ENCODE data around the gene NLGN1.

NLGN1 gene

GRCh38 chr3:173599673-173600072 lies 202.1 kb downstream of the NLGN1 start:
- Mint-ChIP-seq H3K4me1 (ENCODE audit: low read depth) (no peaks in the 10 kb centered on the region), H3K36me3 (ENCODE audit: low read depth) (no peaks in the 10 kb centered on the region), H3K27me3 (ENCODE audit: low read depth) (no peaks in the 10 kb centered on the region), H3K27ac (no peak overlapping the region), H3K4me3 (no peak overlapping the region), H3K9me3 (no peaks in the 10 kb centered on the region)
- DNase-seq (ENCODE audit: low spot score): no peak

- no peak for DNase-seq (ENCODE audit: low spot score)
- no peaks in the 10 kb centered on the region for H3K36me3 Mint-ChIP-seq (ENCODE audit: low read depth)
- H3K4me3 Mint-ChIP-seq: no peak overlapping the region
- no peaks in the 10 kb centered on the region for H3K9me3 Mint-ChIP-seq
- H3K27me3 Mint-ChIP-seq (ENCODE audit: low read depth): no peaks in the 10 kb centered on the region
- no peaks in the 10 kb centered on the region for H3K4me1 Mint-ChIP-seq (ENCODE audit: low read depth)
- H3K27ac Mint-ChIP-seq: no peak overlapping the region
These were observed 217.0 kb downstream of the NLGN1 start for GRCh38 chr3:173614522-173614921.

GRCh38 chr3:173615661-173616060 lies 218.1 kb downstream of the NLGN1 start:
- H3K4me3 Mint-ChIP-seq: no peak overlapping the region
- H3K27me3 Mint-ChIP-seq (ENCODE audit: low read depth): no peaks in the 10 kb centered on the region
- H3K36me3 Mint-ChIP-seq (ENCODE audit: low read depth): no peaks in the 10 kb centered on the region
- no peak overlapping the region for H3K27ac Mint-ChIP-seq
- no peaks in the 10 kb centered on the region for H3K9me3 Mint-ChIP-seq
- DNase-seq (ENCODE audit: low spot score): no peak
- no peaks in the 10 kb centered on the region for H3K4me1 Mint-ChIP-seq (ENCODE audit: low read depth)

- no peaks in the 10 kb centered on the region for H3K27me3 Mint-ChIP-seq (ENCODE audit: low read depth)
- DNase-seq (ENCODE audit: low spot score): no peak
- no peaks in the 10 kb centered on the region for H3K9me3 Mint-ChIP-seq
- no peak overlapping the region for H3K4me3 Mint-ChIP-seq
- no peak overlapping the region for H3K27ac Mint-ChIP-seq
- no peaks in the 10 kb centered on the region for H3K36me3 Mint-ChIP-seq (ENCODE audit: low read depth)
- H3K4me1 Mint-ChIP-seq (ENCODE audit: low read depth): no peaks in the 10 kb centered on the region
These were observed 219.9 kb downstream of the NLGN1 start for GRCh38 chr3:173617490-173617889.

- DNase-seq (ENCODE audit: low spot score): no peak
- no peak overlapping the region for H3K27ac Mint-ChIP-seq
- H3K4me3 Mint-ChIP-seq: no peak overlapping the region
- no peaks in the 10 kb centered on the region for H3K27me3 Mint-ChIP-seq (ENCODE audit: low read depth)
- no peaks in the 10 kb centered on the region for H3K36me3 Mint-ChIP-seq (ENCODE audit: low read depth)
- no peaks in the 10 kb centered on the region for H3K9me3 Mint-ChIP-seq
- no peaks in the 10 kb centered on the region for H3K4me1 Mint-ChIP-seq (ENCODE audit: low read depth)
These were observed 220.6 kb downstream of the NLGN1 start for GRCh38 chr3:173618148-173618547.

GRCh38 chr3:173618703-173619102 lies 221.2 kb downstream of the NLGN1 start:
- Mint-ChIP-seq H3K9me3 (no peaks in the 10 kb centered on the region), H3K4me3 (no peak overlapping the region), H3K27me3 (ENCODE audit: low read depth) (no peaks in the 10 kb centered on the region), H3K27ac (no peak overlapping the region), H3K36me3 (ENCODE audit: low read depth) (no peaks in the 10 kb centered on the region), H3K4me1 (ENCODE audit: low read depth) (no peaks in the 10 kb centered on the region)
- no peak for DNase-seq (ENCODE audit: low spot score)

GRCh38 chr3:173622166-173622565 lies 224.6 kb downstream of the NLGN1 start:
- no peak for DNase-seq (ENCODE audit: low spot score)
- H3K27ac Mint-ChIP-seq: no peak overlapping the region
- H3K27me3 Mint-ChIP-seq (ENCODE audit: low read depth): no peaks in the 10 kb centered on the region
- no peak overlapping the region for H3K4me3 Mint-ChIP-seq
- no peaks in the 10 kb centered on the region for H3K9me3 Mint-ChIP-seq
- no peaks in the 10 kb centered on the region for H3K36me3 Mint-ChIP-seq (ENCODE audit: low read depth)
- H3K4me1 Mint-ChIP-seq (ENCODE audit: low read depth): no peaks in the 10 kb centered on the region

GRCh38 chr3:173624086-173624485 lies 226.5 kb downstream of the NLGN1 start:
- no peaks in the 10 kb centered on the region for H3K9me3 Mint-ChIP-seq
- no peak for DNase-seq (ENCODE audit: low spot score)
- H3K27ac Mint-ChIP-seq: no peak overlapping the region
- H3K4me1 Mint-ChIP-seq (ENCODE audit: low read depth): no peaks in the 10 kb centered on the region
- no peak overlapping the region for H3K4me3 Mint-ChIP-seq
- H3K27me3 Mint-ChIP-seq (ENCODE audit: low read depth): no peaks in the 10 kb centered on the region
- no peaks in the 10 kb centered on the region for H3K36me3 Mint-ChIP-seq (ENCODE audit: low read depth)

- H3K4me1 Mint-ChIP-seq (ENCODE audit: low read depth): no peaks in the 10 kb centered on the region
- DNase-seq (ENCODE audit: low spot score): no peak
- H3K27ac Mint-ChIP-seq: no peak overlapping the region
- H3K9me3 Mint-ChIP-seq: no peaks in the 10 kb centered on the region
- no peaks in the 10 kb centered on the region for H3K36me3 Mint-ChIP-seq (ENCODE audit: low read depth)
- no peaks in the 10 kb centered on the region for H3K27me3 Mint-ChIP-seq (ENCODE audit: low read depth)
- no peak overlapping the region for H3K4me3 Mint-ChIP-seq
These were observed 233.3 kb downstream of the NLGN1 start for GRCh38 chr3:173630849-173631248.

- no peak for DNase-seq (ENCODE audit: low spot score)
- no peak overlapping the region for H3K4me3 Mint-ChIP-seq
- no peaks in the 10 kb centered on the region for H3K36me3 Mint-ChIP-seq (ENCODE audit: low read depth)
- H3K4me1 Mint-ChIP-seq (ENCODE audit: low read depth): no peaks in the 10 kb centered on the region
- no peaks in the 10 kb centered on the region for H3K9me3 Mint-ChIP-seq
- H3K27ac Mint-ChIP-seq: no peak overlapping the region
- no peaks in the 10 kb centered on the region for H3K27me3 Mint-ChIP-seq (ENCODE audit: low read depth)
These were observed 235.4 kb downstream of the NLGN1 start for GRCh38 chr3:173632945-173633344.

- H3K27me3 Mint-ChIP-seq (ENCODE audit: low read depth): no peaks in the 10 kb centered on the region
- H3K9me3 Mint-ChIP-seq: no peaks in the 10 kb centered on the region
- H3K4me3 Mint-ChIP-seq: no peak overlapping the region
- DNase-seq (ENCODE audit: low spot score): no peak
- H3K36me3 Mint-ChIP-seq (ENCODE audit: low read depth): no peaks in the 10 kb centered on the region
- no peak overlapping the region for H3K27ac Mint-ChIP-seq
- H3K4me1 Mint-ChIP-seq (ENCODE audit: low read depth): no peaks in the 10 kb centered on the region
These were observed 238.3 kb downstream of the NLGN1 start for GRCh38 chr3:173635826-173636225.

- H3K27ac Mint-ChIP-seq: no peak overlapping the region
- DNase-seq (ENCODE audit: low spot score): no peak
- H3K4me3 Mint-ChIP-seq: no peak overlapping the region
These were observed 241.6 kb downstream of the NLGN1 start for GRCh38 chr3:173639098-173639497.

GRCh38 chr3:173641696-173642095 lies 244.2 kb downstream of the NLGN1 start:
- no peak overlapping the region for H3K27ac Mint-ChIP-seq

More at GRCh38 chr3:173639098-173639497, 241.6 kb downstream of the NLGN1 start:
- Mint-ChIP-seq H3K36me3 (ENCODE audit: low read depth) (no peaks in the 10 kb centered on the region), H3K4me1 (ENCODE audit: low read depth) (no peaks in the 10 kb centered on the region), H3K9me3 (peaks cover 3% of the 10 kb centered on the region), H3K27me3 (ENCODE audit: low read depth) (no peaks in the 10 kb centered on the region)

GRCh38 chr3:173644086-173645082 lies 246.8 kb downstream of the NLGN1 start:
- H3K9me3 Mint-ChIP-seq: peaks cover 3% of the 10 kb centered on the region
- H3K27ac Mint-ChIP-seq: no peak overlapping the region
- DNase-seq (ENCODE audit: low spot score): no peak

More at GRCh38 chr3:173641696-173642095, 244.2 kb downstream of the NLGN1 start:
- H3K4me1 Mint-ChIP-seq (ENCODE audit: low read depth): no peaks in the 10 kb centered on the region
- no peaks in the 10 kb centered on the region for H3K36me3 Mint-ChIP-seq (ENCODE audit: low read depth)
- no peak for DNase-seq (ENCODE audit: low spot score)
- H3K9me3 Mint-ChIP-seq: peaks cover 3% of the 10 kb centered on the region
- H3K4me3 Mint-ChIP-seq: no peak overlapping the region
- no peaks in the 10 kb centered on the region for H3K27me3 Mint-ChIP-seq (ENCODE audit: low read depth)

More at GRCh38 chr3:173644086-173645082, 246.8 kb downstream of the NLGN1 start:
- no peaks in the 10 kb centered on the region for H3K27me3 Mint-ChIP-seq (ENCODE audit: low read depth)
- H3K4me3 Mint-ChIP-seq: no peak overlapping the region
- H3K4me1 Mint-ChIP-seq (ENCODE audit: low read depth): no peaks in the 10 kb centered on the region
- H3K36me3 Mint-ChIP-seq (ENCODE audit: low read depth): no peaks in the 10 kb centered on the region

Data from T-helper 2 cell treated with Interferon-gamma antibody and Interleukin-4, amounts not matched to agents 5 μg/mL and 100 μg/mL, for 36 hours (primary cell).